ENCODE measurements around the gene BFSP2.

DNA sequence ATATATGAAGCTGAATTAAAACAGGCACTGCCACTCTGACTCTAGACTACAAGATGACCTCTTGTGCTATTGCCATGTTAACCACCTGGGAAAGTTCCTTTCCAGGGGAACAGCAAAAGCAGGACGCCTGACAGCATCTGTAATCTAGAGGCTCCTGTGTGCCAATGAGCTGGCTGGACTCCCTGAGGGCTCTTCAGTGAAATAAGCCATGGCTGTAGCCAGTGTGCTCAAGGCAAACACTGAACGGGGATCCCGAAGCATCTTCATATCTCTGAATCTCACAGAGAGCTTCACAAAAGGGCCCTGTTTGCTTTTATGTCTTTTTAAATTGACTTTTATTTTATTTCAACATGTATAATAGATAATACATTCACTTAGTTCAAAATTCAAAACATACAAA, 57.2 kb downstream of the BFSP2 start:
- TF ChIP-seq, protein P1, sequence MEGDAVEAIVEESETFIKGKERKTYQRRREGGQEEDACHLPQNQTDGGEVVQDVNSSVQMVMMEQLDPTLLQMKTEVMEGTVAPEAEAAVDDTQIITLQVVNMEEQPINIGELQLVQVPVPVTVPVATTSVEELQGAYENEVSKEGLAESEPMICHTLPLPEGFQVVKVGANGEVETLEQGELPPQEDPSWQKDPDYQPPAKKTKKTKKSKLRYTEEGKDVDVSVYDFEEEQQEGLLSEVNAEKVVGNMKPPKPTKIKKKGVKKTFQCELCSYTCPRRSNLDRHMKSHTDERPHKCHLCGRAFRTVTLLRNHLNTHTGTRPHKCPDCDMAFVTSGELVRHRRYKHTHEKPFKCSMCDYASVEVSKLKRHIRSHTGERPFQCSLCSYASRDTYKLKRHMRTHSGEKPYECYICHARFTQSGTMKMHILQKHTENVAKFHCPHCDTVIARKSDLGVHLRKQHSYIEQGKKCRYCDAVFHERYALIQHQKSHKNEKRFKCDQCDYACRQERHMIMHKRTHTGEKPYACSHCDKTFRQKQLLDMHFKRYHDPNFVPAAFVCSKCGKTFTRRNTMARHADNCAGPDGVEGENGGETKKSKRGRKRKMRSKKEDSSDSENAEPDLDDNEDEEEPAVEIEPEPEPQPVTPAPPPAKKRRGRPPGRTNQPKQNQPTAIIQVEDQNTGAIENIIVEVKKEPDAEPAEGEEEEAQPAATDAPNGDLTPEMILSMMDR (IDR thresholded peaks at IDR 0.05), result no peak
- no peak for TF ChIP-seq POLR2A (IDR thresholded peaks at IDR 0.05)
